ENCODE measurements around the gene TBRG4.

DNA sequence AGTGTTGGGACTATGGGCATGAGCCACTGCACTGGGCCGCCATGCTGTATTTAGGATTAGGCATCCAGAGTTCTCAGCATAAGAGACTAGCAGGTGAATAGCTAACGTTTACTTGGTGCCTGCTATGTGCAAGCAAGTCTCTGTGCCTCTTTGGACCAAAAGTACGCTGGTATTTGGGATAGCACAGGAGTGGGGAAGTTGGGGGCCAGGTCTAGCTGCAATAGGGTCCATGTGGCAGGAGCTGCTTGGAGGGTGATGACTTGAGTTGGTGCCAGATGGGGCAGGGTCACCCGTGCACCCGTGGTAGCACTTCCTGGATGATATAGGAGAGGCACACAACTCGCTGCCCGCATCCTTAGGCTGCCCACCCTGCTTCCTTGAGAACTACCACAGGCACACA lies 45.1 kb downstream of the TBRG4 start:
- TF ChIP-seq, protein P1, sequence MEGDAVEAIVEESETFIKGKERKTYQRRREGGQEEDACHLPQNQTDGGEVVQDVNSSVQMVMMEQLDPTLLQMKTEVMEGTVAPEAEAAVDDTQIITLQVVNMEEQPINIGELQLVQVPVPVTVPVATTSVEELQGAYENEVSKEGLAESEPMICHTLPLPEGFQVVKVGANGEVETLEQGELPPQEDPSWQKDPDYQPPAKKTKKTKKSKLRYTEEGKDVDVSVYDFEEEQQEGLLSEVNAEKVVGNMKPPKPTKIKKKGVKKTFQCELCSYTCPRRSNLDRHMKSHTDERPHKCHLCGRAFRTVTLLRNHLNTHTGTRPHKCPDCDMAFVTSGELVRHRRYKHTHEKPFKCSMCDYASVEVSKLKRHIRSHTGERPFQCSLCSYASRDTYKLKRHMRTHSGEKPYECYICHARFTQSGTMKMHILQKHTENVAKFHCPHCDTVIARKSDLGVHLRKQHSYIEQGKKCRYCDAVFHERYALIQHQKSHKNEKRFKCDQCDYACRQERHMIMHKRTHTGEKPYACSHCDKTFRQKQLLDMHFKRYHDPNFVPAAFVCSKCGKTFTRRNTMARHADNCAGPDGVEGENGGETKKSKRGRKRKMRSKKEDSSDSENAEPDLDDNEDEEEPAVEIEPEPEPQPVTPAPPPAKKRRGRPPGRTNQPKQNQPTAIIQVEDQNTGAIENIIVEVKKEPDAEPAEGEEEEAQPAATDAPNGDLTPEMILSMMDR (conservative IDR thresholded peaks at IDR 0.05; ENCODE audit: low read length): no peak
- TF ChIP-seq EZH2phosphoT487 (IDR thresholded peaks at IDR 0.05; ENCODE audit: borderline replicate concordance): no peak

Measured in Loucy (cell line).